Ovary (tissue), 3 donors: ENCODE results near the gene TSC22D2.

Source experiments
- CTCF ChIP-seq, 3 donors: fragments of 450-650 bp in 2 of 3; fragments of 200-600 bp in 1 of 3; IDR thresholded peaks; one replicate each; pipeline versions ENCODE4 v1.5.1 to v1.8.0; 2016 to 2022; ENCODE audit warnings: antibody characterized with exemption in 3 of 3, mild to moderate bottlenecking in 1 of 3
- POLR2A ChIP-seq: fragments of 450-650 bp; IDR thresholded peaks from one replicate; pipeline ENCODE4 v1.6.1; 2017; ENCODE audit warnings: antibody characterized with exemption, mild to moderate bottlenecking, moderate library complexity
- donor health status: DM: no; HTN: no; CAD: no.

GRCh38 chr3:150449169-150449721 lies 41.1 kb downstream of the TSC22D2 start:
- no peak for TF ChIP-seq CTCF (IDR thresholded peaks at IDR 0.05)
- TF ChIP-seq POLR2A = no peak
